ENCODE results near the gene LGALS12.

LGALS12 gene

GRCh38 chr11:63551091-63551888 lies 45.4 kb downstream of the LGALS12 start:
- ChIA-PET POLR2A (interaction anchor here (1.5 kb wide), 1 partner anchor 15 kb away, joined by 3 read pairs; the partner anchor contains the start of gene PLAAT4), CTCF (interaction anchor here (1.1 to 1.8 kb wide), 4 partner anchors 14 to 81 kb away, joined by 3 to 5 read pairs (median 3); no protein-coding TSS in a partner anchor)
- peak in 2 of 3 donors; percentile 77 to 79 for DNase-seq
- Histone ChIP-seq H3K36me3 (ENCODE audit: control insufficient read depth in 4 of 4, insufficient read depth in 4 of 4, low read length in 3 of 4) (peaks cover 0 to 13% (median 2%) of the 10 kb centered on the region in 4 experiments), H3K4me1 (ENCODE audit: control extremely low read depth in 1 of 4, control insufficient read depth in 4 of 4, insufficient read depth in 4 of 4, low read length in 3 of 4) (peaks cover 0 to 28% (median 18%) of the 10 kb centered on the region in 4 experiments), H3K9me3 (ENCODE audit: control extremely low read depth in 1 of 5, control insufficient read depth in 4 of 5, insufficient read depth in 2 of 5, low read depth in 1 of 5, low read length in 4 of 5) (no peaks in the 10 kb centered on the region), H3K27me3 (replicated peaks in 2 of 5; ENCODE audit: control insufficient read depth in 4 of 5, insufficient read depth in 5 of 5, low read length in 4 of 5) (no peaks in the 10 kb centered on the region), H3K27ac (ENCODE audit: insufficient read depth in 1 of 2, low read depth in 1 of 2, low read length in 2 of 2, poor library complexity in 1 of 2, severe bottlenecking in 2 of 2) (no peak overlapping the region), H3K4me3 (ENCODE audit: control insufficient read depth in 1 of 7, extremely low read depth in 1 of 7, insufficient read depth in 4 of 7, low read depth in 2 of 7, low read length in 6 of 7) (peak overlapping the region in 1 of 7 experiments; percentile 12)
- 30% methylated on average over 14 of the region's 27 CpGs for WGBS (ENCODE audit: insufficient coverage)

GRCh38 chr11:63551889-63552266 lies 46.0 kb downstream of the LGALS12 start:
- H3K27me3 ChIP-seq (replicated peaks in 2 of 5; ENCODE audit: control insufficient read depth in 4 of 5, insufficient read depth in 5 of 5, low read length in 4 of 5): no peaks in the 10 kb centered on the region
- H3K36me3 ChIP-seq (ENCODE audit: control insufficient read depth in 4 of 4, insufficient read depth in 4 of 4, low read length in 3 of 4): peaks cover 0 to 8% (median 2%) of the 10 kb centered on the region in 4 experiments
- WGBS (ENCODE audit: insufficient coverage): 94% methylated on average over 5 of the region's 6 CpGs
- ChIA-PET CTCF (interaction anchor here (1.1 to 1.8 kb wide), 7 partner anchors 7 to 80 kb away, joined by 3 to 5 read pairs (median 3); no protein-coding TSS in a partner anchor), POLR2A (no interaction called here)
- no peak for DNase-seq
- no peak overlapping the region for H3K27ac ChIP-seq (ENCODE audit: insufficient read depth in 1 of 2, low read depth in 1 of 2, low read length in 2 of 2, poor library complexity in 1 of 2, severe bottlenecking in 2 of 2)
- H3K4me3 ChIP-seq (ENCODE audit: control insufficient read depth in 1 of 7, extremely low read depth in 1 of 7, insufficient read depth in 4 of 7, low read depth in 2 of 7, low read length in 6 of 7): no peak overlapping the region
- H3K4me1 ChIP-seq (ENCODE audit: control extremely low read depth in 1 of 4, control insufficient read depth in 4 of 4, insufficient read depth in 4 of 4, low read length in 3 of 4): peaks cover 0 to 28% (median 18%) of the 10 kb centered on the region in 4 experiments
- H3K9me3 ChIP-seq (ENCODE audit: control extremely low read depth in 1 of 5, control insufficient read depth in 4 of 5, insufficient read depth in 2 of 5, low read depth in 1 of 5, low read length in 4 of 5): no peaks in the 10 kb centered on the region

GRCh38 chr11:63552921-63553320 lies 47.0 kb downstream of the LGALS12 start:
- 98% methylated on average over 6 of the region's 7 CpGs for WGBS (ENCODE audit: insufficient coverage)

GRCh38 chr11:63553759-63554158 lies 47.9 kb downstream of the LGALS12 start:
- H3K9me3 ChIP-seq (ENCODE audit: control extremely low read depth in 1 of 5, control insufficient read depth in 4 of 5, insufficient read depth in 2 of 5, low read depth in 1 of 5, low read length in 4 of 5): no peaks in the 10 kb centered on the region
- ChIA-PET POLR2A (no interaction called here), CTCF (interaction anchor here (1.2 kb wide), 1 partner anchor 18 kb away, joined by 5 read pairs; no protein-coding TSS in a partner anchor)
- H3K4me3 ChIP-seq (ENCODE audit: control insufficient read depth in 1 of 7, extremely low read depth in 1 of 7, insufficient read depth in 4 of 7, low read depth in 2 of 7, low read length in 6 of 7): peak overlapping the region in 2 of 7 experiments; percentile 28 to 37
- peaks cover 0 to 28% (median 18%) of the 10 kb centered on the region in 4 experiments for H3K4me1 ChIP-seq (ENCODE audit: control extremely low read depth in 1 of 4, control insufficient read depth in 4 of 4, insufficient read depth in 4 of 4, low read length in 3 of 4)
- H3K27ac ChIP-seq (ENCODE audit: insufficient read depth in 1 of 2, low read depth in 1 of 2, low read length in 2 of 2, poor library complexity in 1 of 2, severe bottlenecking in 2 of 2): no peak overlapping the region
- peak; percentile 40 to 84 (median 78) for DNase-seq
- WGBS (ENCODE audit: insufficient coverage): 2% methylated on average over 7 of the region's 8 CpGs
- no peaks in the 10 kb centered on the region for H3K36me3 ChIP-seq (ENCODE audit: control insufficient read depth in 4 of 4, insufficient read depth in 4 of 4, low read length in 3 of 4)
- no peaks in the 10 kb centered on the region for H3K27me3 ChIP-seq (replicated peaks in 2 of 5; ENCODE audit: control insufficient read depth in 4 of 5, insufficient read depth in 5 of 5, low read length in 4 of 5)

More at GRCh38 chr11:63552921-63553320, 47.0 kb downstream of the LGALS12 start:
- H3K4me3 ChIP-seq (ENCODE audit: control insufficient read depth in 1 of 7, extremely low read depth in 1 of 7, insufficient read depth in 4 of 7, low read depth in 2 of 7, low read length in 6 of 7): no peak overlapping the region
- H3K36me3 ChIP-seq (ENCODE audit: control insufficient read depth in 4 of 4, insufficient read depth in 4 of 4, low read length in 3 of 4): no peaks in the 10 kb centered on the region
- DNase-seq: no peak
- POLR2A ChIA-PET: no interaction called here
- CTCF ChIA-PET: interaction anchor here (1.2 to 1.5 kb wide), 5 partner anchors 8 to 79 kb away, joined by 3 to 5 read pairs (median 4); no protein-coding TSS in a partner anchor
- no peaks in the 10 kb centered on the region for H3K9me3 ChIP-seq (ENCODE audit: control extremely low read depth in 1 of 5, control insufficient read depth in 4 of 5, insufficient read depth in 2 of 5, low read depth in 1 of 5, low read length in 4 of 5)
- H3K27ac ChIP-seq (ENCODE audit: insufficient read depth in 1 of 2, low read depth in 1 of 2, low read length in 2 of 2, poor library complexity in 1 of 2, severe bottlenecking in 2 of 2): no peak overlapping the region
- peaks cover 0 to 28% (median 18%) of the 10 kb centered on the region in 4 experiments for H3K4me1 ChIP-seq (ENCODE audit: control extremely low read depth in 1 of 4, control insufficient read depth in 4 of 4, insufficient read depth in 4 of 4, low read length in 3 of 4)
- no peaks in the 10 kb centered on the region for H3K27me3 ChIP-seq (replicated peaks in 2 of 5; ENCODE audit: control insufficient read depth in 4 of 5, insufficient read depth in 5 of 5, low read length in 4 of 5)

- POLR2A ChIA-PET: interaction anchor here (0.6 kb wide), 2 partner anchors 27 to 456 kb away, joined by 3 read pairs; no protein-coding TSS in a partner anchor
- Histone ChIP-seq H3K27me3 (replicated peaks in 2 of 5; ENCODE audit: control insufficient read depth in 4 of 5, insufficient read depth in 5 of 5, low read length in 4 of 5) (no peaks in the 10 kb centered on the region), H3K36me3 (ENCODE audit: control insufficient read depth in 4 of 4, insufficient read depth in 4 of 4, low read length in 3 of 4) (no peaks in the 10 kb centered on the region), H3K4me1 (ENCODE audit: control extremely low read depth in 1 of 4, control insufficient read depth in 4 of 4, insufficient read depth in 4 of 4, low read length in 3 of 4) (peaks cover 0 to 33% (median 18%) of the 10 kb centered on the region in 4 experiments), H3K9me3 (ENCODE audit: control extremely low read depth in 1 of 5, control insufficient read depth in 4 of 5, insufficient read depth in 2 of 5, low read depth in 1 of 5, low read length in 4 of 5) (no peaks in the 10 kb centered on the region), H3K4me3 (ENCODE audit: control insufficient read depth in 1 of 7, extremely low read depth in 1 of 7, insufficient read depth in 4 of 7, low read depth in 2 of 7, low read length in 6 of 7) (no peak overlapping the region), H3K27ac (ENCODE audit: insufficient read depth in 1 of 2, low read depth in 1 of 2, low read length in 2 of 2, poor library complexity in 1 of 2, severe bottlenecking in 2 of 2) (no peak overlapping the region)
- no peak for DNase-seq
- 100% methylated on average over 4 of the region's 4 CpGs for WGBS (ENCODE audit: insufficient coverage)
- CTCF ChIA-PET: interaction anchor here (1.3 kb wide), 1 partner anchor 71 kb away, joined by 3 read pairs; no protein-coding TSS in a partner anchor
Observed at GRCh38 chr11:63554877-63555223, 49.0 kb downstream of the LGALS12 start.

GRCh38 chr11:63556404-63557013 lies 50.6 kb downstream of the LGALS12 start:
- H3K36me3 ChIP-seq (ENCODE audit: control insufficient read depth in 4 of 4, insufficient read depth in 4 of 4, low read length in 3 of 4): no peaks in the 10 kb centered on the region
- no peak overlapping the region for H3K27ac ChIP-seq (ENCODE audit: insufficient read depth in 1 of 2, low read depth in 1 of 2, low read length in 2 of 2, poor library complexity in 1 of 2, severe bottlenecking in 2 of 2)
- 97% methylated on average over 5 of the region's 7 CpGs for WGBS (ENCODE audit: insufficient coverage)
- ChIA-PET POLR2A (interaction anchor here (0.5 kb wide), 1 partner anchor 16 kb away, joined by 3 read pairs; no protein-coding TSS in a partner anchor), CTCF (interaction anchor here (1.3 kb wide), 2 partner anchors 8 to 82 kb away, joined by 3 to 4 read pairs; no protein-coding TSS in a partner anchor)
- peaks cover 0 to 2% (median 0%) of the 10 kb centered on the region in 5 experiments for H3K27me3 ChIP-seq (replicated peaks in 2 of 5; ENCODE audit: control insufficient read depth in 4 of 5, insufficient read depth in 5 of 5, low read length in 4 of 5)
- H3K4me3 ChIP-seq (ENCODE audit: control insufficient read depth in 1 of 7, extremely low read depth in 1 of 7, insufficient read depth in 4 of 7, low read depth in 2 of 7, low read length in 6 of 7): no peak overlapping the region
- peaks cover 0 to 47% (median 23%) of the 10 kb centered on the region in 4 experiments for H3K4me1 ChIP-seq (ENCODE audit: control extremely low read depth in 1 of 4, control insufficient read depth in 4 of 4, insufficient read depth in 4 of 4, low read length in 3 of 4)
- DNase-seq: no peak
- H3K9me3 ChIP-seq (ENCODE audit: control extremely low read depth in 1 of 5, control insufficient read depth in 4 of 5, insufficient read depth in 2 of 5, low read depth in 1 of 5, low read length in 4 of 5): no peaks in the 10 kb centered on the region

Data from common myeloid progenitor, CD34-positive (primary cell).